SH-SY5Y (cell line): ENCODE measurements around the gene SLC37A4.

ENCODE experiments used
- GATA2 ChIP-seq: IDR thresholded peaks from 2 replicates; pipeline ENCODE4 v1.6.1; 2011; ENCODE audit warnings: mild to moderate bottlenecking, low read depth, low read length
- GATA3 ChIP-seq: IDR thresholded peaks from 2 replicates; pipeline ENCODE4 v1.6.1; 2011; ENCODE audit warnings: low read depth, mild to moderate bottlenecking, low read length, moderate library complexity

DNA sequence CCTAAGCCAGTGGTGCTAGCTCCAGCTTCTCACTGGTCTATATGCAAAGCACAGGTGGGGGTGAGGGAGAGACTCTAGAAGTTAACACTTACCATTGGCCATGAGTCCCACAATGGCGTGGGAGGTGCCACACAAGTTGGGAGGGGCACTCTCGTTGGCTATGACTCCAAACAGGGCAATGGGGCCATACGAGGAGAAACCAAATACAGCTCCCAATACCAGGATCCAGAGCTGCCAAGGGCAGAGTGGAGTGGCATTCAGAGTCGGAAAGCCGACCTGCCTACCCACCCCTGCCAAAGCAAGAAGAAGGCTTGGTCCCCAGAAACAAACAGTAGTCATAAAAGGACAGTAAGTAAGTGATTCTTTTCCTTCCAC lies 5.6 kb downstream of the SLC37A4 start:
- TF ChIP-seq GATA3 (no peak), GATA2 (no peak)
